ENCODE data around the gene HOXA2.
A peak's percentile ranks its signal among the peaks of the same experiment; 100 is the strongest.

HOXA2 gene

GRCh38 chr7:27098578-27099451, 3.7 kb downstream of the HOXA2 start:
- DNase-seq (ENCODE audit: low spot score): no peak

- DNase-seq (ENCODE audit: low spot score): no peak
Observed at GRCh38 chr7:27097686-27098577, 4.6 kb downstream of the HOXA2 start.

- no peak for DNase-seq (ENCODE audit: low spot score)
Observed at GRCh38 chr7:27096768-27097514, 5.5 kb downstream of the HOXA2 start.

- DNase-seq (ENCODE audit: low spot score): peak; percentile 81
Observed at GRCh38 chr7:27095897-27096767, 6.4 kb downstream of the HOXA2 start, which contains the start of gene HOXA1. TSS of gene HOXA1 (minus strand) at chr7:27096000. CDS start at chr7:27095912, 88 bp downstream.

GRCh38 chr7:27095050-27095896, 7.2 kb downstream of the HOXA2 start:
- peak; percentile 3 for DNase-seq (ENCODE audit: low spot score)

- no peak for DNase-seq (ENCODE audit: low spot score)
Observed at GRCh38 chr7:27094304-27095049, 8.0 kb downstream of the HOXA2 start.

- DNase-seq (ENCODE audit: low spot score): no peak
Observed at GRCh38 chr7:27093184-27093895, 9.1 kb downstream of the HOXA2 start.

GRCh38 chr7:27092819-27093110, 9.7 kb downstream of the HOXA2 start:
- DNase-seq (ENCODE audit: low spot score): no peak

- DNase-seq (ENCODE audit: low spot score): no peak
Observed at GRCh38 chr7:27091941-27092818, 10.3 kb downstream of the HOXA2 start.

GRCh38 chr7:27091105-27091504, 11.4 kb downstream of the HOXA2 start:
- no peak for DNase-seq (ENCODE audit: low spot score)

GRCh38 chr7:27088002-27088922, 14.2 kb downstream of the HOXA2 start:
- DNase-seq (ENCODE audit: low spot score): no peak

- DNase-seq (ENCODE audit: low spot score): no peak
Observed at GRCh38 chr7:27083646-27084045, 18.8 kb downstream of the HOXA2 start.

- DNase-seq (ENCODE audit: low spot score): no peak
Observed at GRCh38 chr7:27082171-27082570, 20.3 kb downstream of the HOXA2 start.

- no peak for DNase-seq (ENCODE audit: low spot score)
Observed at GRCh38 chr7:27080844-27081436, 21.5 kb downstream of the HOXA2 start.

- no peak for DNase-seq (ENCODE audit: low spot score)
Observed at GRCh38 chr7:27079234-27079975, 23.1 kb downstream of the HOXA2 start.
